K562 (cell line): ENCODE measurements around the gene ARSK. TPM values are rescaled to one million over a fixed set of nuclear protein-coding genes. Genes with fewer than 3 reads are reported as not detected.

Experiments
- CAMTA2 ChIP-seq: fragments of 250-450 bp; sonication (Bioruptor Pico); conservative IDR thresholded peaks from 2 replicates; pipeline ENCODE4 v1.5.1; 2022
- CBFA2T3 ChIP-seq: fragments of 450-650 bp; IDR thresholded peaks from 2 replicates; pipeline ENCODE4 v1.6.1; 2017
- CBX1 ChIP-seq: sonication (generic); IDR thresholded peaks from 2 replicates; pipeline ENCODE4 v1.6.1; 2016; ENCODE audit warnings: antibody characterized with exemption, low read depth, mild to moderate bottlenecking
- CUX1 ChIP-seq: fragments of 200-800 bp; sonication (Bioruptor generic); IDR thresholded peaks from 2 replicates; pipeline ENCODE4 v1.6.1; 2016; ENCODE audit warnings: missing genetic modification characterization, missing compliant biosample characterization
- E2F4 ChIP-seq: sonication (generic); formaldehyde crosslinking; IDR thresholded peaks from 2 replicates; pipeline ENCODE4 v1.8.0; 2022; ENCODE audit warnings: mild to moderate bottlenecking, low read depth, missing genetic modification reagents
- EP300 ChIP-seq: IDR thresholded peaks from 2 replicates; pipeline ENCODE4 v1.6.1; 2012; ENCODE audit warnings: low read length, improper control_type of control experiment
- FOXM1 ChIP-seq, 2 experiments: fragments of 450-650 bp in 1 of 2; sonication (generic) in 1 of 2; formaldehyde crosslinking in 1 of 2; IDR thresholded peaks; 2 replicates each; pipeline versions ENCODE4 v1.6.1 to v1.9.0; 2017 to 2022; ENCODE audit warnings: low read depth in 2 of 2, mild to moderate bottlenecking in 2 of 2, missing genetic modification reagents in 1 of 2, moderate library complexity in 1 of 2
- HSF4 ChIP-seq: fragments of 250-450 bp; sonication (Bioruptor Pico); IDR thresholded peaks from 2 replicates; pipeline ENCODE4 v2.1.2; 2022; ENCODE audit warnings: mild to moderate bottlenecking, moderate library complexity, borderline replicate concordance
- LCOR ChIP-seq: sonication (generic); formaldehyde crosslinking; IDR thresholded peaks from 2 replicates; pipeline ENCODE4 v1.8.0; 2022; ENCODE audit warnings: mild to moderate bottlenecking, missing genetic modification reagents
- NCOR1 ChIP-seq: fragments of 450-650 bp; IDR thresholded peaks from 2 replicates; pipeline ENCODE4 v1.6.1; 2016; ENCODE audit warnings: mild to moderate bottlenecking, moderate library complexity
- PHTF2 ChIP-seq: fragments of 250-450 bp; sonication (Bioruptor Pico); IDR thresholded peaks from 2 replicates; pipeline ENCODE4 v1.5.0; 2021; ENCODE audit warnings: mild to moderate bottlenecking
- POLR3A ChIP-seq: IDR thresholded peaks from 2 replicates; pipeline ENCODE4 v1.6.1; 2011; ENCODE audit warnings: borderline replicate concordance, mild to moderate bottlenecking, moderate library complexity; ENCODE audit not compliant: insufficient read length, insufficient read depth; ENCODE audit errors: extremely low read depth
- POU5F1 ChIP-seq: fragments of 150-350 bp; IDR thresholded peaks from 2 replicates; pipeline ENCODE4 v1.6.1; 2014; ENCODE audit warnings: borderline replicate concordance, low read length, low read depth, mild to moderate bottlenecking; ENCODE audit not compliant: partially characterized antibody
- SREBF1 ChIP-seq: fragments of 150-350 bp; IDR thresholded peaks from 2 replicates; pipeline ENCODE4 v1.6.1; 2014; ENCODE audit warnings: antibody characterized with exemption, low read depth, low read length, borderline replicate concordance
- TCF7 ChIP-seq: sonication (generic); IDR thresholded peaks from 2 replicates; pipeline ENCODE4 v1.6.1; 2016; ENCODE audit warnings: antibody characterized with exemption, borderline replicate concordance
- TEAD4 ChIP-seq, 2 experiments: sonication (generic) in 1 of 2; formaldehyde crosslinking in 1 of 2; IDR thresholded peaks; 2 replicates each; pipeline versions ENCODE4 v1.6.1 to v1.8.0; 2012 to 2022; ENCODE audit warnings: borderline replicate concordance in 1 of 2, inconsistent platforms in 1 of 2, low read length in 1 of 2, mild to moderate bottlenecking in 1 of 2, missing genetic modification reagents in 1 of 2
- ZFP1 ChIP-seq: fragments of 450-650 bp; formaldehyde crosslinking; IDR thresholded peaks from 2 replicates; pipeline ENCODE4 v1.4.0; 2020; ENCODE audit warnings: mild to moderate bottlenecking, mixed read lengths
- ZNF655 ChIP-seq: fragments of 250-450 bp; sonication (Bioruptor Pico); IDR thresholded peaks from 2 replicates; pipeline ENCODE4 v1.5.0; 2021
- ZNF830 ChIP-seq: fragments of 250-450 bp; sonication (Bioruptor Pico); IDR thresholded peaks from 2 replicates; pipeline ENCODE4 v1.5.0; 2021; ENCODE audit warnings: mild to moderate bottlenecking
- polyA plus RNA-seq, 8 experiments: library from polyadenylated mRNA; depleted of rRNA in 4 of 8; stranded (reverse) in 5 of 8; unstranded in 3 of 8; fragments of >200 nt; fragmentation: Nextera tagmentation in 2 of 8; fragmentation: Illumina TruSeq in 1 of 8; extraction: Ambion mirVana in 2 of 8; extraction: Trizol in 1 of 8; gene quantifications; 2 replicates each; pipeline versions ENCODE4 v1.2.1 to v1.2.3, GENCODE V29; 2011 to 2014; ENCODE audit warnings: inconsistent platforms in 1 of 8, missing spikeins in 1 of 8
- total RNA-seq, 7 experiments: library from RNA; depleted of rRNA in 6 of 7; stranded (reverse); fragments of >200 nt in 6 of 7; fragmentation: Illumina TruSeq in 2 of 7; extraction: Trizol in 2 of 7; gene quantifications; 2 replicates each; pipeline versions ENCODE4 v1.2.1 to v1.2.3, GENCODE V29; 2011 to 2021; ENCODE audit warnings: low replicate concordance in 1 of 7

The ARSK gene
- total and polyA plus RNA-seq, 9 of the 15 experiments (the other 6 are each of a cell fraction or from before 2014, with no cell fraction given): 2.7 to 9.4 (median 7.1) TPM

GRCh38 chr5:95554647-95555548 is at the start of gene ARSK, which contains the start of gene SKIC3 (continued):
- TF ChIP-seq FOXM1 (IDR thresholded peaks at IDR 0.05; ENCODE audit: low read depth): peak; percentile 55; the same call in 1 of the 2 replicates
- TF ChIP-seq FOXM1 (CRISPR knock-in tag; IDR thresholded peaks at IDR 0.05; ENCODE audit: low read depth): no peak; the same call in none of the 2 replicates
- no peak for TF ChIP-seq CBFA2T3
- TF ChIP-seq ZFP1 (CRISPR knock-in tag): no peak
- no peak for TF ChIP-seq HSF4 (CRISPR knock-in tag)
- TF ChIP-seq CAMTA2 (CRISPR knock-in tag): no peak
- TF ChIP-seq POU5F1: no peak
- 0 out of 2 replicates have a peak, but pooled peaks have one; percentile 14 for TF ChIP-seq E2F4 (CRISPR knock-in tag)
- no peak; the same call in 1 of the 2 replicates for TF ChIP-seq EP300
- no peak for TF ChIP-seq NCOR1
- no peak for TF ChIP-seq ZNF830 (CRISPR knock-in tag)
- no peak for TF ChIP-seq POLR3A
- TF ChIP-seq CBX1: peak; percentile 23; the same call in 1 of the 2 replicates
- no peak for TF ChIP-seq ZNF655
- peak; percentile 92 for TF ChIP-seq LCOR (CRISPR knock-in tag)
- TF ChIP-seq TEAD4 (IDR thresholded peaks at IDR 0.05; ENCODE audit: low read length): no peak
- no peak; the same call in 1 of the 2 replicates for TF ChIP-seq TEAD4 (CRISPR knock-in tag; IDR thresholded peaks at IDR 0.05; ENCODE audit: borderline replicate concordance)
- TF ChIP-seq TCF7: no peak
- TF ChIP-seq CUX1: no peak
- no peak for TF ChIP-seq PHTF2
- TF ChIP-seq SREBF1: no peak
